NCI-H748 treated with DMSO at 0.1 percent for 48 hours (cell line): ENCODE data around the gene LILRB5.
A peak's percentile ranks its signal among the peaks of the same experiment; 100 is the strongest.
"Not testable (repeated sequence)": the region's sequence is repeated elsewhere in the genome, so short reads cannot be mapped to it uniquely, and the experiment has no call there.

Experiments used
- DNase-seq: peaks from one replicate; lab custom pipeline; 2025; lab: John Stamatoyannopoulos, UW

LILRB5 gene

GRCh38 chr19:54275951-54276350 is 18.9 kb upstream of the LILRB5 start:
- no peak for DNase-seq

GRCh38 chr19:54274516-54274915 is 17.4 kb upstream of the LILRB5 start:
- not testable (repeated sequence) for DNase-seq

GRCh38 chr19:54273821-54274220 is 16.7 kb upstream of the LILRB5 start:
- DNase-seq: no peak

- not testable (repeated sequence) for DNase-seq
These were observed 15.1 kb upstream of the LILRB5 start for GRCh38 chr19:54272181-54272580.

GRCh38 chr19:54271587-54271986 is 14.5 kb upstream of the LILRB5 start:
- DNase-seq: not testable (repeated sequence)

GRCh38 chr19:54271106-54271505 is 14.0 kb upstream of the LILRB5 start:
- DNase-seq: no peak

- no peak for DNase-seq
These were observed 11.9 kb upstream of the LILRB5 start for GRCh38 chr19:54268936-54269335.

GRCh38 chr19:54266133-54266532 is 9.1 kb upstream of the LILRB5 start:
- peak; percentile 61 for DNase-seq

GRCh38 chr19:54262470-54262869 is 5.4 kb upstream of the LILRB5 start:
- no peak for DNase-seq

GRCh38 chr19:54262066-54262465 is 5.0 kb upstream of the LILRB5 start:
- no peak for DNase-seq

- DNase-seq: no peak
These were observed 590 bp downstream of the LILRB5 start for GRCh38 chr19:54256250-54257115.

GRCh38 chr19:54255105-54255775 is 1.8 kb downstream of the LILRB5 start:
- DNase-seq: no peak

- DNase-seq: no peak
These were observed 2.7 kb downstream of the LILRB5 start for GRCh38 chr19:54254195-54254906.

GRCh38 chr19:54253331-54254194 is 3.5 kb downstream of the LILRB5 start:
- no peak for DNase-seq

- no peak for DNase-seq
These were observed 4.2 kb downstream of the LILRB5 start for GRCh38 chr19:54252845-54253244.

- DNase-seq: no peak
These were observed 4.8 kb downstream of the LILRB5 start for GRCh38 chr19:54252243-54252642.

GRCh38 chr19:54248016-54248601 is 9.0 kb downstream of the LILRB5 start:
- DNase-seq: no peak

GRCh38 chr19:54247106-54247930 is 9.8 kb downstream of the LILRB5 start:
- DNase-seq: no peak

- no peak for DNase-seq
These were observed 11.1 kb downstream of the LILRB5 start for GRCh38 chr19:54245936-54246335.

GRCh38 chr19:54243809-54244208 is 13.3 kb downstream of the LILRB5 start:
- DNase-seq: not testable (repeated sequence)
